GM19193 (cell line): ENCODE results near the gene FGB.

ENCODE experiments used
- POLR2A ChIP-seq: IDR thresholded peaks from 4 replicates; pipeline ENCODE4 v1.6.1; 2011; ENCODE audit not compliant: insufficient read depth, insufficient read length; ENCODE audit errors: extremely low read depth

The FGB gene

DNA sequence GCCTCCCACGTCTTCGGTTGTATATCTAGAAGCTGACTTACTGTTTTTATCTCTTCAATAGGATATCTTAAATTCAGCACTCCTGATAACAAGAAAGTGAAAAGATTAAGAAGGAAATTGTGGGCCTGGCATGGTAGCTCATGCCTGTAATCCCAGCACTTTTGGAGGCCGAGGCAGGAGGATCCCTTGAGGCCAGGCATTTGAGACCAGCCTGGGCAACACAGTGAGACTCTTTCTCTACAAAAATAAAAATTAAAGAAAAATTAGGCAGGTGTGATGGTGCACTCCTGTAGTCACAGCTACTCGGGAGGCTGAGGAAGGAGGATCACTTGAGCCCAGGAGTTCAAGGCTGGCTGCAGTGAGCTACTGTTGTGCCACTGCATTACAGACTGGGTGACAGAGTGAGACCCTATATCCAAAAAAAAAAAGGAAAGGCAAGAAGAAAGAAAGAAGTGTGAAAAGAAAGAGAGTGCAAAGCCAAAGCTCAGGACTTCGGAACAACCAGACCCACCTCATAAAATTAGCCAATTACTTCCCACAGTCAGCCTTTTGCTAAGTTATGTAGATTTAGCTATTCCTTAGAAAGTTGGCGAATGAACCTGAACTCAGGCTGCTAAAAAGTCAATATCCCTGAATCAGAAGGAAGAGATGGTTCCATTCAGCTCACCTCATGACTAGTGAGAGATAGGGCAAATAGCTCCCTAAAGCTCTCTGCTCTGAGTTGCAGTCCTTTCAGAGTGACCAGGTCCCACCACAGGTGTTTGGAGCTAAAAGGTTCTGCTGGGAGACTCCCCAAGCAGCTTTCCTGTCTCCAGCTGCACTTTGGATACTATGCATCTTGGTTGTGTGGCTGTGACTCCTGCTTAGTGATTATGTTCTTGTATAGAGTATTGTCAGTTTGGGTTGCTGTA, 40.5 kb downstream of the FGB start:
- no peak for TF ChIP-seq POLR2A

DNA sequence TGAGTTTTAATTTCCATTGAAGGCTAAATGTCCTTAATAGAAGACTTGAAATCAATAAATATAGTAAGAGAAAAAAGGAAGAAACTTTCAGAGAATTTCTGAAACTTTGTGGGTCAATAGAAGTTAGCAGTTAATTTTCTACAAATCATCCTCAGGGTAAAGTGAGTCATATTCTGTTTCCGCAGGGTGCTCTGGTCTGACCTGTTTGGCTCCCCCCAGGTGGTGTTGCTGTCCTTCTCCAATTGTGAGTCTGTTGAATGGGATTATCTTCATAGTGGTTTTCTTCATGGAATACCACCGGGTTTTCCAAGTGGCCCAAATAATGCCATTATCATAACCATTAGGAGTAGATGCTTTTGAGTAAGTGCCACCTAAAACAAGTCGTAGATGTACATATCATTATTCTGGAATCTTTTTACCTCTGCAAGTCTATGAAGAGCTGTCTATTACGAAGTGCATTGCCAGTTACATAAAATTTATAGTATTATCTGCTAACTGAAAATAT, 41.9 kb downstream of the FGB start:
- TF ChIP-seq POLR2A, result no peak

DNA sequence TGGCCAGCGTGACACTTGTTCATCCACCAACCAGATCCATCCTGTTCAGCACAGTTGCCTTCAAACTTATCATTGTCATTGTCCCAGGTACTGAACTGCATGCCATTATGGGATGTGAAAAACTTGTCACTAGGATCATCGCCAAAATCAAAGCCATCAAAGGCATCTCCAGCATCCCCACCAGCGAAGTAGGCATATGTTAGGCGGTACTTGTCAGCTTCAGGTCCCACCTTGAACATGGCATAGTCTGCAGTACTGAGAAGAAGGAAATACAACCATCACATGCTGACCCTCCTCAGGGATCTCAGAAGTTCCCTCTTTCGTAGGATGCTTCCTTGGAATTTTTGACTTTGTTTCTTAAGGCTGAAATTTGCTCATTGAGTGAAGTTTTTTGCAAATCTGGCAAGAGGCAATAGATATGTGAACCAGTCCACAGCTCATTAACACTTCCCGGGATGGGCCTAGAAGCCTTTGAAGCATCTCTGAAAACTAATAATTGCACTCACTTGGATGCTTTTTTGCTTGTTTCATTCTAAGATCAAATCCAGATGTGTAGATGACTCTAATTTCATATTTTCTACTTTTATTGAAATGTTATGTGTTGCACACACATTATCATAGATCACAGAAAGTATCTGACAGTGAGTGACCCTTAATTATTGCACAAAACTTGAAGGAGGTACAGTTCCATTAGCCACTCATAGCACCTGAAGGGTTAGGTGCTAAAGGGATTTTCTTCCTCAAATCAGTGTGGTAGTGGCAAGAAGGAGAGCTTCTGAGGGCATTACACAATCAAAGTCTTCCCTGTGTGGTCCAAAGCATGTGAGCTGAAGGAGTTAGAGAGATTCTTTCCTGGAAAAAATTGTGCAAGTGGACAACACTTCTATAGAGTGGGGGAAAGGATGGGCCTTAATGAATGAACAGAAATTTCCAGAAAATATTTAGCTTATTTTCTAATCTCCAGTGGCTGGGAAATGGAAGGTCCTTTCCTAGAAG, 44.2 kb downstream of the FGB start:
- TF ChIP-seq POLR2A, result no peak

DNA sequence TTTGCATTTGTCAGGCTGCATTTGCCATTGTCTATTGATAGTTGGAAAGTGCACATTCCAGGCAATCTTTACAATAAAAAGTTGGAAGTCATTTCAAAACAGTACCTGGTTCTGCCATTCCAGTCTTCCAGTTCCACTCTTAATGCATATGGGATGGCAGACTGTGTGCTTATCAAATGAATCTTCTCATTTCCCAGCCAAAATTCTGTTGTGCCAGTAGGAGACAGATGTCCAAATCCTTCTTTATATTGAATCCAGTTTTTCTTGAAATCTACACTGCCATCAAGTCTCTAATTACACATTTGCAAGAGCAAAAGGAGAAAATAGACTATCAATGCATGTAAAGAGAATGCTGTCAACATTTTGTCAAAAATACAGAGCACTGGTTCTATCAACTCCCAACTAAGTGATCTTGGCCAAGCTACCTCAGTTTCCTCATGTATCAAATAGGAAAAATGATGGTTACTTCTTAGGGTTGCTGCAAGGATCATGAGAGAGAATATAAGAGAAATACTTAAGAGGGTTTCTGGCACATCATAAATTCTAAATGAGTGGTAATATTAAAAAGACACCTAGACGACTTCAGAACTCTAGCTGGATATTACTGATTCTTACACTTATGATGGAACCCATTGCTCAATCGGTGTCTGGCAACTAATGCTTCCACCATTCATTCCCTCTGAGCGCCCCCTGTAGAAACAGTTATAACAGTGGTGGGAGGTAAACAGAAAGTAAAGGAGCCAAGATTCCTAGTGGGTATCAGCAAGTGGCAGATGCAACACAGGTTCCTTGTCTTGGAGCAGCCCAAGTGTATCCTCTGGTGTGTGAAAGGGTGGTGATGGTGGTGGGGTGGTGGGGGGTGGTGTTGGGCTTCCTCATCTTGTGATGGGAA, 45.8 kb downstream of the FGB start:
- no peak for TF ChIP-seq POLR2A

DNA sequence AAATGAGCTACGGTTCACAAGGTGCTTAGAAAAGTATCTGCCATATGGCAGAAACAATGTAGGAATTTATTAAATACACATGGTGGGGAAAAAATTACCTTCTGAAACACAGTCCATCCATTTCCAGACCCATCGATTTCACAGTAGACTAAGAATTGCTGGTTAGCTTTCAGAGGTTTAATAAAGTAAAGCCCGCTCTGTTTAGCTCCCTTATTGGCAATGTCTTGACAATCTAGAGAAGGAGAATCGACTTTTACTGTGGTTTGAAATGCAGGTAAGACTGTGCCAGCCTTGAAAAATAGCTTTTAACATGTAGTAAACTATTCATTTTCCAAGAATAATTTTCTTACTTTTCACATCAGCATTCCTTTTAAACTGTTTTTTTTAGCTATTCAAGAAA, 46.7 kb downstream of the FGB start:
- no peak for TF ChIP-seq POLR2A

DNA sequence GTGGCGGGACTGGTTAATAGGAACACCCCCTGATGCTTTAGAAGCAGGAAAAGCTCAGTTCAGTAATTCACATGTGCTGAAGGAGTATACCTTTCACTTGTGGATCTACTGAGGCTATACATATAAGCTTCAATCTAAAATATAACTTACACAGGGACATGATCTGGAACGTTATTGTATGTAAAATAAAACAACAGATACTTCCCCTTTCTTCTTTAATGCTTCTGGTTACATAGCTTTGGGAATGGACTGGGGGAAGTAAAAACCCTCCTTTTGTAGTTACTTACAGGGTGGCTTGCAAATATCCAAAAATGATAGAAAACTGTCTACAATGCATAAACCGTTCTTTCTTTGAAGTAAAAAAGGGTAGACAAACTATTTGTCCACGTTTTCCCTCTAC, 47.8 kb downstream of the FGB start:
- no peak for TF ChIP-seq POLR2A

DNA sequence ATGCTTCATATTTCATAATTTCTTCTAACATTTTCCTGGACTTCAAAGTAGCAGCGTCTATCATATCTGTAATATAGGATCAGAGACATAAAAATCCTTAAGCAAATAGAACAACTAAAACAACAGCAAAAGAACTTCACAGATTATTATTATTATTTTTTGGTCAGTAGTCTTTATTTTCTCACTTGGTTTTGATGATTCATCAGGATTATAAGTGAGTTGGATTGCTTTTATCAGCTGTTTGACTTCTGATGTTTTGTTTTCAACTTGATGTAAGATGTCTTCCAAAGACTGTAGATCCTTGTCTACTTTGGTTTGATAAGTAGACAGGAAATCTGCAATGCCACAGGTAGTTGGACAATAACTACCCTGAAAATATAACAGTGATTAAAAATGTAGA, 49.0 kb downstream of the FGB start:
- TF ChIP-seq POLR2A, result no peak

DNA sequence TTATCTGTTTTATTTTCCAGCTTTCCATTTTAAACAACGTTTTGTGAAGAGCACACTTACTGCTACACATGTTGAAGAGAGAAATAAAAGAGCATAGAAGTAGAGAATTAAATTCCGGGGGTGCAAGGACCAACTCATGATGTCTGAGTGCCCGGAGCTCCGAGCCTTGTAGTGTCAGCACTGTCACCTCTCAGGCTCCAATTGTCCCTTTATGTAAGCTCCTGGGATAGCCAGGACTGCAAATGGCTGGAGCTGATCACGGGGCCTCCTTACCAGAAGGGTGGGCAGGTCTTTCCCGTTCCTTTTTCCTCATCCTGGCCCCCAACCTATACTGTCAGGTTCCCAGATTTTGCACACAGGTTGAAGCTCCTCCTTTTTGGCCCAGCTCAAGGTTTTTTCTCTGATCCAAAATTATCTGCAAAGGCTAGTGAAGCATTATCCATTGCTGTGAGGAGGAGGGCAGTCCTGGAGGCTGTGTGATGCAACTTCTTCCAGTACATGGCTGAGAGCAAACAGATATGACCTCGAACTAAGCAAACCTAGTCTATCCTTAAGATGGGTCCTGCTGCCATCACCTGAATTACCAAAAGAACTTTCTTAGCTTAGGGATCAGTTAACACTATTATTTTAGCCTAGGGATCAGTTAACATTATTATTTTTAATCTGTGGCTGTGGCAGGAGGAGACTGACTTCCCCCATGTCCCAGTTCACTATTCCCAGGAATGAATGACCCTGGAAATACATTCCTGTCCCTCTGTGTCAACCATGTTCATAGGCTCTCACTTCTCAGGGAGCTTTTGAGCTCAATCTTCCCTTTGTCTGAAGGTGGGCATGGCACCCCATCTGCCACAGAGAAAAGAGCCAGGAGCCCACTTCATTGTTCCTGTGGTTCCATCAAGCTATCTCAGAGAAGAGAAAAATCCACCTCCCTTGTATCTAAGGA, 49.9 kb downstream of the FGB start, which contains the start of gene FGG:
TSS of gene FGG (minus strand) at position 185 of the 943 bp plus-strand sequence. CDS start at position 138, 47 bp downstream.
- TF ChIP-seq POLR2A, result no peak

DNA sequence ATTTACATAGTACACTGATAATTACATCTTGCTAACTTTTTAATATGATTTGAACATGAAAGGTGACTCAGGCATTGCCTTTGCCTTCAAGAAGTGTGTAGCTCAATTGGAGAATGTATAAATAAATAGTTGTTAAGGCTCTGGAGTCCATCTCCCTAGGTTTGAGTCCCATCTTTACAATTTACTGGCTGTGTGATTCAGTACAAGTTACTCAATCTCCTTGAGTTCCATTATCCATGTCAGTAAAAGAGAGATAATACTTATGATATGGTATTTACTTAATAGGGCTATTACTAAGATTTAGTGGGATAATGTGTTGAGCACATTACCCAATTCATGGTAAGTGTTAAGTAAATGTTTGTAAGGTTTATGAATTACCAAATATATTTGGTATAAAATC, 51.5 kb downstream of the FGB start:
- TF ChIP-seq POLR2A, result no peak

DNA sequence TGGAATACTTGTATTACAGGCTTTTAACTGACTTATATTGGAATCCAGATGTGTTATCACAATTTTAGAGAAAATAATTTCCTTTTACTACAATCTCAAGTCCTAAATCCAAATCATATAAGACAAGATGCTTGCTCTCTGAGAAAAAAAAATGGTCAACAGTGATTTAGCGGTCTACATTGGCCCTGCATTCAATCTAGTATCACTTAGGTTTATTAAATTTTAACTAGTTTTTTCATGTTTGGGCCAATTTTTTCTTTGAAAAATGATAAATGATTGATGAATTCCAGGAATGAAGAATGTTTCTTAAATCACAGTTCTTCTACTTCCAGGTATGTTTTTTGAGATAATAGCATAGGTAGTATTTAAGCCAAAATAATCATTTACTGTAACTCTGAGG, 52.4 kb downstream of the FGB start:
- TF ChIP-seq POLR2A, result no peak

DNA sequence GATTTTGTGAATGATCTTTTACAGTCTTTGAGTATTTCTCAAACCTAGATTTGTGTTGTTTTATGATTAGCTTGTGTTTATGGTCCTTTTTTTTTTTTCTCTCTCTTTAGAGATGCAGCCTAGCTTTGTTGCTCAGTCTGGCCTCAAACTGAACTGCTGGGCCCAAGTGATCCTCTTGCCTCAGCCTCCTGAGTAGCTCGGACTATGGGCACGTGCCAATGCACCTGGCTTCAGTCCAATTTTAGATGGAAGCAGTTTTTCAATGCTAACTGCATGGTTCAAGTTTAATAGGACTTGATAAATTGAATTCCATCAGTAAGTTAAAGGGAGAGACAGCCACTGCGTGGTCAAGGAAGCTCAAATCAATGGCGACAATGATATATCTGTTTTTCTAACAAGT, 53.5 kb downstream of the FGB start:
- TF ChIP-seq POLR2A, result no peak

DNA sequence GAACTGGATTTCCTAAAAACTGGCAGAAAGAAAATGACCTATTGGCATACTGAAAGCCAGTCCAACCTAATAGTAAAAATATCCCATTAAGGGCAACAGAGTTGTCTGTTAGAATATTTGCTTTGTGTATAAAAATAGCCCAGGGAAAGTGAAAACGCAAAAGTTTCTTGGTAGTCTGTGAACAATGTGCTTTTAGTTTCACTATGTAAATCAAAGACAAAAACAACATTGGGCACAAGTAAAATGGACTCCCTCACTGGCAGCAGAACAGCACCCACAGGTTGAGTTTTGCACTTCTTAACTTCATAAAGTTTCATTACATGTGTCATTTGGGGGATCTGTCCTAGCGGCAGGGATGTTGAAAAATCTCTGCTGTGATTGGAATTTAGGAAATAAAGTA, 53.9 kb downstream of the FGB start:
- no peak for TF ChIP-seq POLR2A

DNA sequence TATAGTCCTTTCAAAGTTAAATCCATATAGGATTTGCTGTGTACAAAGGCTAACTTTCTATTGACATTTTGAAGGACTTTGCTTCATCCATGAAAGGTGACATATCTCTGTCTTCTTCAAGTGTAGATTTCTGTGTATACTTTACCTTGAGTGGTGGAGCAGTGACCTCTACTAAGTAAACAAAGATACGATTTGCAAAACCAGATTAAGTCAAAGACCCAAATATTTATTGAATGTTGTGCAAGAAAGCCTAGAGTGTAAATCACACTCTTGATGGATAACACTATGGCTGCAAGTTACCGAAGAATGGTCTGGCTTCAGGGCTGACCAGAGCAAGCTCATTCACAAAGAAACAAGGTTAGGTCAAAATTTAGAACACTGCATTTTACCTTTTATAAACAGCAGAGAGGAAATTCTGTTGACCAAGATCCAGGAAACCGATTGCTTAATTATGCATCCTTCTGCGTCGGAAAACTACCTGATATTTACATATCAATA, 55.1 kb downstream of the FGB start:
- TF ChIP-seq POLR2A, result no peak

DNA sequence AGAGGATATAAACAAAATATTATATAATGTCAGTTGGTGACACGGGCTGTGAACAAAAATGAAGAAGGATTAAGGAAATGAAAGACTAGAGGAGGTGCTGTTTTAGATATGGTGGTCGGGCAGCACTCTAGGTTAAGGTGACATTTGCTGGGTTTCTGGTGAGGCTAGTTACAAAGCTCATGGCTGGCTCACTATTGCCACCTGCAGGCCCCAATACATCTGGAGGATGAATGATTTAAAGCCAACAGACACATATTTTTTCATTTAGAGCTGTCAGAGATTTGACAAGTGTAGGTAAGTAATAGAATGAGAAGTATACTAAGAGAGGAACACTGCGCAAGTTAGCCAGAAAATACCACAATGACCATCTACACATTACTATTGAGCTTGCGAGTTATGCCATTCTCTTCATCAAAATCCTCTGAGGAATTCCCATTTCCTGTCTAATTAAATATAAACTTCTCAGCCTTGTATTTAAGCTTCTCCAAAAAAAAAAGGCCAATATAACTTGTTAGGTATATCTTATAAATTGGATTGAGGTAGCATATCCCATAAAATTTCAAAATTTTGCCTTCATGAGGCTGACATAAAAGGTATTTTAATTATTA, 56.0 kb downstream of the FGB start:
- no peak for TF ChIP-seq POLR2A
